Panc1 (cell line): Measurements from ENCODE around the gene PHF2. TPM values are rescaled to one million over a fixed set of nuclear protein-coding genes. Genes with fewer than 3 reads are reported as not detected.

Experiments used
- ATAC-seq: fragments of 200-7000 bp; cut with Tn5 transposase; 2 replicates; pipeline ENCODE4 v1.9.1; 2020; ENCODE audit warnings: mild to moderate bottlenecking, moderate library complexity
- BruUV-seq: library from RNA; stranded (reverse); fragments of 400-500 nt; replicated peaks from 2 replicates; lab custom pipeline; 2021; lab: Mats Ljungman, UMichigan
- CTCF ChIA-PET: fragments of 300-600 bp; sonication (Branson Sonifier 250); formaldehyde crosslinking; loops from one replicate; lab custom pipeline; 2022; ENCODE audit warnings: antibody characterized with exemption; lab: Charles Lee
- POLR2A ChIA-PET: fragments of 300-600 bp; sonication (Branson Sonifier 250); formaldehyde crosslinking; loops from one replicate; lab custom pipeline; 2022; ENCODE audit warnings: antibody characterized with exemption; lab: Charles Lee
- DNase-seq: peaks from one replicate; pipeline ENCODE4 v3.0.0-alpha.2; 2010; ENCODE audit warnings: low read depth, low spot score
- H3K27ac ChIP-seq: 2 replicates; pipeline ENCODE4 v1.5.1; 2011; ENCODE audit warnings: mild to moderate bottlenecking, low read length, inconsistent platforms
- H3K27me3 ChIP-seq: fragments of 200-500 bp; sonication (Bioruptor generic); 2 replicates; pipeline ENCODE4 v1.6.0; 2014; ENCODE audit warnings: low read length, inconsistent platforms; ENCODE audit not compliant: control insufficient read depth, insufficient read depth
- H3K36me3 ChIP-seq: fragments of 200-500 bp; sonication (Bioruptor generic); 2 replicates; pipeline ENCODE4 v1.5.1; 2014; ENCODE audit warnings: inconsistent platforms, mild to moderate bottlenecking, low read length, moderate library complexity; ENCODE audit not compliant: control insufficient read depth, insufficient read depth
- H3K4me1 ChIP-seq: 2 replicates; pipeline ENCODE4 v1.5.1; 2011; ENCODE audit warnings: inconsistent platforms, mild to moderate bottlenecking, low read length, moderate library complexity; ENCODE audit not compliant: control insufficient read depth, insufficient read depth
- H3K4me3 ChIP-seq, 2 experiments: 2 replicates each; pipeline ENCODE4 v1.5.1; 2011 to 2012; ENCODE audit warnings: low read depth in 2 of 2, low read length in 2 of 2, mild to moderate bottlenecking in 2 of 2, inconsistent platforms in 1 of 2, moderate library complexity in 1 of 2
- H3K9me3 ChIP-seq: fragments of 200-500 bp; sonication (Bioruptor generic); 2 replicates; pipeline ENCODE4 v1.5.1; 2014; ENCODE audit warnings: low read depth, mild to moderate bottlenecking, inconsistent platforms, low read length, moderate library complexity; ENCODE audit not compliant: control insufficient read depth, insufficient read depth
- CTCF ChIP-seq: fragments of 450-650 bp; IDR thresholded peaks from 2 replicates; pipeline ENCODE4 v1.5.1; 2017; ENCODE audit warnings: mild to moderate bottlenecking
- POLR2AphosphoS5 ChIP-seq: IDR thresholded peaks from 2 replicates; pipeline ENCODE4 v1.6.1; 2012; ENCODE audit warnings: mild to moderate bottlenecking, low read depth, low read length, moderate library complexity
- REST ChIP-seq, 2 experiments: IDR thresholded peaks; 2 replicates each; pipeline ENCODE4 v1.6.1; 2011 to 2012; ENCODE audit warnings: low read depth in 2 of 2, control low read depth in 1 of 2, low read length in 1 of 2, mild to moderate bottlenecking in 1 of 2, moderate library complexity in 1 of 2; ENCODE audit not compliant: insufficient read depth in 1 of 2
- SIN3A ChIP-seq: IDR thresholded peaks from 2 replicates; pipeline ENCODE4 v1.6.1; 2012; ENCODE audit warnings: low read depth, mild to moderate bottlenecking, low read length, moderate library complexity, borderline replicate concordance; ENCODE audit not compliant: insufficient read depth
- TCF7L2 ChIP-seq: IDR thresholded peaks from 2 replicates; pipeline ENCODE4 v1.6.1; 2011; ENCODE audit warnings: mild to moderate bottlenecking, low read depth, low read length, inconsistent platforms
- in situ Hi-C: cut with HindIII; loops from 2 replicates; pipeline ENCODE4 v1.10.0; 2016; ENCODE audit warnings: low sequenced_read_pairs, low pct_unique_long_range_greater_than_20kb
- intact Hi-C: fragments of 100-400 bp; cut with micrococcal nuclease; formaldehyde crosslinking; loops from one replicate; pipeline ENCODE4 v1.10.0; 2022; ENCODE audit not compliant: unreplicated experiment
- total RNA-seq: library from RNA; stranded (reverse); gene quantifications from one replicate; pipeline ENCODE4 v1.2.1, GENCODE V29; 2021; ENCODE audit not compliant: unreplicated experiment

PHF2 gene
- total RNA-seq, 1 experiment from 2014 or later = 16.6 TPM

DNA sequence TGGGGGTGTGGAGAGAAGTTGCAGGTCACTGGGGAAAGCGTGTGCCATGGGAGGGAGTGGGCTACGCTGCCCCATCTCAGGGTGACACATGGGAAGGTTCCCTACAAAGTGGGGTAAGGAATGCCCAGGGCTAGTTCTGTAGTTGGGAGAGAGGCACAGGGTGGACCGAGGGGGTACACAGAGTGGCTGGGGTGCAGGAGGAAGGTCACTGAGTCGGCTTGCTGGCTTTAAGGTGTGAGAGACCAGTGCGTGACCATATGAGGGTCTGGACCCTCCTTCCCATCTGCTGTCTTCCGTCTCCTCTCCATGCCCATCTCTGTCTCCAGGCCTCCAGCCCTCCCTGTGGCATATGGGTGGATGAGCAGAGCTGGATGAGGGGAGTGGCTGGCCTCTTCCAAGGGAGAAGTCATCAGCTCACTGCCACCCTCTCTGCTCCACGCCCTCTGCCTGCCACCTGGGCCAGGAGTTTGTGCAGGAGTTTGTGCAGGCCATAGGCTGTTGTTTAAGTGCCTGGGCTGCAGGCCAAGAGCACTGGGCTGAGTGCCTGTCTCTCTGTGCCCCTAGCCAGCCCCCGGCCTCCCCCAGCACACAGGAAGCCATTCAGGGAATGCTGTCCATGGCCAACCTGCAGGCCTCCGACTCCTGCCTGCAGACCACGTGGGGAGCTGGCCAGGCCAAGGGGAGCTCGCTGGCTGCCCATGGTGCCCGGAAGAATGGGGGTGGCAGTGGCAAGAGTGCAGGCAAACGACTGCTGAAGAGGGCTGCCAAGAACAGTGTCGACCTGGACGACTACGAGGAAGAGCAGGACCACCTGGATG, 96.8 kb downstream of the PHF2 start:
- ChIA-PET POLR2A (no interaction called here), CTCF (no interaction called here)
- Histone ChIP-seq H3K27me3 (no peaks in the 10 kb centered on the region), H3K36me3 (no peaks in the 10 kb centered on the region), H3K4me1 (no peaks in the 10 kb centered on the region), H3K4me3 (no peak overlapping the region), H3K9me3 (no peaks in the 10 kb centered on the region), H3K27ac (no peak overlapping the region)
- DNase-seq (no peak), ATAC-seq (0 out of 2 replicates have a peak, but pooled peaks have one; percentile 34)
- no TSS peak for BruUV-seq
- in situ Hi-C loops = no loop called here
- intact Hi-C loops = no loop called here
- TF ChIP-seq SIN3A (no peak), REST (IDR thresholded peaks at IDR 0.05; ENCODE audit: insufficient read depth in 1 of 2, low read depth in 2 of 2, low read length in 1 of 2) (no peak), POLR2AphosphoS5 (no peak), CTCF (no peak), TCF7L2 (no peak)

GRCh38 chr9:93673839-93674334, 97.5 kb downstream of the PHF2 start:
- Histone ChIP-seq H3K27ac (no peak overlapping the region), H3K4me3 (no peak overlapping the region), H3K27me3 (no peaks in the 10 kb centered on the region), H3K9me3 (no peaks in the 10 kb centered on the region), H3K36me3 (no peaks in the 10 kb centered on the region), H3K4me1 (no peaks in the 10 kb centered on the region)
- no TSS peak for BruUV-seq
- ChIA-PET POLR2A (no interaction called here), CTCF (no interaction called here)
- ATAC-seq (no peak), DNase-seq (no peak)
- intact Hi-C loops = no loop called here
- in situ Hi-C loops = no loop called here
- no peak for TF ChIP-seq TCF7L2
